OCI-LY3 (cell line): Measurements from ENCODE around the gene HMGN4.

ENCODE experiments used
- CTCF ChIP-seq: fragments of 200-600, 300-600 bp; sonication (generic); IDR thresholded peaks from 2 replicates; pipeline ENCODE4 v1.5.1; 2014; ENCODE audit warnings: antibody characterized with exemption, low read length, low read depth
- EZH2phosphoT487 ChIP-seq: fragments of 200-600 bp; shearing (Covaris generic); IDR thresholded peaks from 2 replicates; pipeline ENCODE4 v1.6.1; 2018; ENCODE audit warnings: antibody characterized with exemption, mixed run types, low read depth

GRCh38 chr6:26578741-26579140 is 40.6 kb downstream of the HMGN4 start:
- TF ChIP-seq CTCF (no peak), EZH2phosphoT487 (no peak)
